Measurements from ENCODE around the gene DOHH. TPM values are rescaled to one million over a fixed set of nuclear protein-coding genes. Genes with fewer than 3 reads are reported as not detected.

DOHH gene
- total RNA-seq, 1 donor from 2014 or later = 15.6 TPM

DNA sequence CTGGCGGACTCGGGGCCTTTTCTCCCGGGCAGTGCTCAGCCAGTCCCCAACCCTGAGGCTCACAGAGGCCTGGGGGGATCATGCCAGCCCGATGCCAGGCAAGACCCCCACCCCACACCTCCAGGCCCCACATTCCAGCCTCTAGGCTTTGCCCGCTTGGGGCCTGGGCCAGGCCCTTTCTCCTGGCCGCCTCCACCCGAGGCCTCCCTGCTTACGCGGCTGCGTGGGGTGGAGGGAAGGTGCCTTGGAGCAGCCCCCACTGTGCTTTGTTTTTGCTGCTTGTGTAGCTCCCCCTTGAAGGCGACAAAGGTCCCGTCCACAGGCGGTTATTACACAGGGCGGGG, 58.5 kb downstream of the DOHH start:
- DNase-seq (ENCODE audit: low read depth, low spot score) = no peak

DNA sequence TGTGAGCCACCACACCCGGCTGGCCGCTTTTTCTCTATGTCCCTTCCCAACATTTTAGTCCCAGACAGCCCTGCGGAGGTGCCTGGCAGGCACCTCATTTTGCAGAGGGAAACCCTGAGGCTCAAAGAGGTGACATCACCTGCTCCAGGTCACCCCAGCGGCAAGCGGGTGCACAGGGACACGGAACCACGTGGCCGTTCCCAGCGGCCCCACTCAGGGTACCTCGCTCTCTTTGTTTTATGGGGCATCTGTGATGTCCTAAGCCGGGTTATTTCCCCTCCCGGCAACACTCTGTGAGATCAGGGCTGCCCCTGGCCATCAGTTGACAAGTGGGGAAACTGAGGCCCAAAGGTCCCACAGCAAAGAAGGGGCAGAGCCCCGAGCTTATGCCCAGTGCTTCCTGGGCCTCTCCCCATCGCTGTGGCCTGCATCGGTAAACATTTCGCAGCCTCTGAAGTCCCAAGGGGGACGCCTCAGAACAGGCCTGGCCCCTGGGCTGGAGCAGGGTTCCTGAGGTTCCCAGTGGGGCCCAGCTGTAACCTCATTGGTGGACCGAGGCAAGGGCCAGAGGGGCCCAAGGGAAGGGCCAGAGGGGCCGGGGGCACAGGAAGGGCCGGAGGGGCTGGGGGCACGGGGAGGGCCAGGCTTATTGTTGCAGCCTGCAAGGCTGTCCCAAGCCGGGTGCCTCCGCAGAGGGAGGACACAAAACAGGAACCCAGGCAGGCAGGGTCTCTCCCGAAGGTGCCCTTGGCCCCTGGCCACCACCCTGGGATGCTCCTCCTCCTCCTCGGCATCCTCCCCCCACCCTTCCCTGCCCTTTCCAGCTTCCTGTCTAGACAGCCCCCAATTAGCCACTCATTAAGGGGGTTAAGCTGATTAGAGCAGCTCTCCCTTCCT, 59.1 kb downstream of the DOHH start:
- DNase-seq (ENCODE audit: low read depth, low spot score) = no peak

Other genes with a start within 250 kb of the DOHH start
- gene NFIC, start 134.1 kb downstream of the DOHH start, total RNA-seq = 31.9 and 35.5 TPM in 2 replicates
- gene SMIM24, start 20.1 kb downstream of the DOHH start, total RNA-seq = not detected in 2 replicates
- not detected in 2 replicates for gene SMIM44, start 17.2 kb downstream of the DOHH start, total RNA-seq
- 46.1 and 46.6 TPM in 2 replicates for gene FZR1, start 5.6 kb upstream of the DOHH start, total RNA-seq
- not detected in 2 replicates for gene TEKTIP1, start 38.5 kb upstream of the DOHH start, total RNA-seq
- gene MFSD12, start 56.9 kb upstream of the DOHH start, total RNA-seq = 65.7 and 72.8 TPM in 2 replicates
- 91.2 and 99.7 TPM in 2 replicates for gene HMG20B, start 72.3 kb upstream of the DOHH start, total RNA-seq
- 0.18 and 0.53 TPM in 2 replicates for gene GIPC3, start 84.8 kb upstream of the DOHH start, total RNA-seq
- 0.66 and 0.67 TPM in 2 replicates for gene TBXA2R, start 106.2 kb upstream of the DOHH start, total RNA-seq
- 33.8 and 41.9 TPM in 2 replicates for gene CACTIN, start 126.1 kb upstream of the DOHH start, total RNA-seq
- gene PIP5K1C, start 199.8 kb upstream of the DOHH start, total RNA-seq = 15.4 and 22.5 TPM in 2 replicates
- not detected in 2 replicates for gene TJP3, start 207.7 kb upstream of the DOHH start, total RNA-seq

All from pulmonary artery endothelial cell (primary cell).